Measurements from ENCODE around the gene GLRX3.

Gene GLRX3

DNA sequence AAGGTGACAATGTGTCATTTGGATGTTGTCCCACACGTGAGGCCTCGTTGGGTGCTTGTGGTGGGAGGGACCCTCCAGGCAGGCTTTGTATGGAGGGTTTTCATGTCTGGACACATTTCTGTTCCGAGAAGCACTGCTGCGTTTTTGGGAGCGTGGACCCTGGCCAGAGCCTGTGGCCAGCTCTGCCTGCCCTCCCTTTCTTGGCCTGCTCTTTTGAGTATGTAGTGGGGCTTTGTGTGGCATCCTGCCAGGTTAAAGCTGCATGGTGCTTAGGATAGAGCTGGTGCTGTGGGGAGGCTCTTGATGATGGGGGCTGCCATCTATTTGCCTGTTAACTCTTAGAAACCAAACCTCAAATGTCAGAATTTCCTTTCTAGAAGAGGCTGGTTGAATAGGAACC is 45.7 kb downstream of the GLRX3 start:
- Histone ChIP-seq H3K4me3 (ENCODE audit: low read depth, low read length) (no peak overlapping the region), H3K36me3 (ENCODE audit: control insufficient read depth in 2 of 2, insufficient read depth in 1 of 2, low read length in 2 of 2) (peaks cover 27 to 82% of the 10 kb centered on the region in 2 experiments), H3K27ac (ENCODE audit: extremely low read depth, low read depth, low read length) (no peak overlapping the region), H3K9me3 (ENCODE audit: control insufficient read depth, insufficient read depth, low read depth, low read length) (no peaks in the 10 kb centered on the region), H3K4me1 (ENCODE audit: control insufficient read depth, insufficient read depth, low read length) (no peaks in the 10 kb centered on the region)
- ChIA-PET CTCF (interaction anchor here (0.6 kb wide), 1 partner anchor 1145 kb away, joined by 3 read pairs; no protein-coding TSS in a partner anchor), POLR2A (no interaction called here)
- no peak for TF ChIP-seq RBAK (tag by site-specific recombination; IDR thresholded peaks at IDR 0.05)
- TF ChIP-seq, protein P1, sequence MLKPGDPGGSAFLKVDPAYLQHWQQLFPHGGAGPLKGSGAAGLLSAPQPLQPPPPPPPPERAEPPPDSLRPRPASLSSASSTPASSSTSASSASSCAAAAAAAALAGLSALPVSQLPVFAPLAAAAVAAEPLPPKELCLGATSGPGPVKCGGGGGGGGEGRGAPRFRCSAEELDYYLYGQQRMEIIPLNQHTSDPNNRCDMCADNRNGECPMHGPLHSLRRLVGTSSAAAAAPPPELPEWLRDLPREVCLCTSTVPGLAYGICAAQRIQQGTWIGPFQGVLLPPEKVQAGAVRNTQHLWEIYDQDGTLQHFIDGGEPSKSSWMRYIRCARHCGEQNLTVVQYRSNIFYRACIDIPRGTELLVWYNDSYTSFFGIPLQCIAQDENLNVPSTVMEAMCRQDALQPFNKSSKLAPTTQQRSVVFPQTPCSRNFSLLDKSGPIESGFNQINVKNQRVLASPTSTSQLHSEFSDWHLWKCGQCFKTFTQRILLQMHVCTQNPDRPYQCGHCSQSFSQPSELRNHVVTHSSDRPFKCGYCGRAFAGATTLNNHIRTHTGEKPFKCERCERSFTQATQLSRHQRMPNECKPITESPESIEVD (tag by site-specific recombination; IDR thresholded peaks at IDR 0.05), result no peak
- TF ChIP-seq, protein P2, sequence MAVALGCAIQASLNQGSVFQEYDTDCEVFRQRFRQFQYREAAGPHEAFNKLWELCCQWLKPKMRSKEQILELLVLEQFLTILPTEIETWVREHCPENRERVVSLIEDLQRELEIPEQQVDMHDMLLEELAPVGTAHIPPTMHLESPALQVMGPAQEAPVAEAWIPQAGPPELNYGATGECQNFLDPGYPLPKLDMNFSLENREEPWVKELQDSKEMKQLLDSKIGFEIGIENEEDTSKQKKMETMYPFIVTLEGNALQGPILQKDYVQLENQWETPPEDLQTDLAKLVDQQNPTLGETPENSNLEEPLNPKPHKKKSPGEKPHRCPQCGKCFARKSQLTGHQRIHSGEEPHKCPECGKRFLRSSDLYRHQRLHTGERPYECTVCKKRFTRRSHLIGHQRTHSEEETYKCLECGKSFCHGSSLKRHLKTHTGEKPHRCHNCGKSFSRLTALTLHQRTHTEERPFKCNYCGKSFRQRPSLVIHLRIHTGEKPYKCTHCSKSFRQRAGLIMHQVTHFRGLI (tag by site-specific recombination; IDR thresholded peaks at IDR 0.05), result no peak
- no peak for TF ChIP-seq ZFP37 (tag by site-specific recombination; IDR thresholded peaks at IDR 0.05)
- no peak for TF ChIP-seq ZNF23 (tag by site-specific recombination; IDR thresholded peaks at IDR 0.05; ENCODE audit: borderline replicate concordance)
- TF ChIP-seq, protein P3, sequence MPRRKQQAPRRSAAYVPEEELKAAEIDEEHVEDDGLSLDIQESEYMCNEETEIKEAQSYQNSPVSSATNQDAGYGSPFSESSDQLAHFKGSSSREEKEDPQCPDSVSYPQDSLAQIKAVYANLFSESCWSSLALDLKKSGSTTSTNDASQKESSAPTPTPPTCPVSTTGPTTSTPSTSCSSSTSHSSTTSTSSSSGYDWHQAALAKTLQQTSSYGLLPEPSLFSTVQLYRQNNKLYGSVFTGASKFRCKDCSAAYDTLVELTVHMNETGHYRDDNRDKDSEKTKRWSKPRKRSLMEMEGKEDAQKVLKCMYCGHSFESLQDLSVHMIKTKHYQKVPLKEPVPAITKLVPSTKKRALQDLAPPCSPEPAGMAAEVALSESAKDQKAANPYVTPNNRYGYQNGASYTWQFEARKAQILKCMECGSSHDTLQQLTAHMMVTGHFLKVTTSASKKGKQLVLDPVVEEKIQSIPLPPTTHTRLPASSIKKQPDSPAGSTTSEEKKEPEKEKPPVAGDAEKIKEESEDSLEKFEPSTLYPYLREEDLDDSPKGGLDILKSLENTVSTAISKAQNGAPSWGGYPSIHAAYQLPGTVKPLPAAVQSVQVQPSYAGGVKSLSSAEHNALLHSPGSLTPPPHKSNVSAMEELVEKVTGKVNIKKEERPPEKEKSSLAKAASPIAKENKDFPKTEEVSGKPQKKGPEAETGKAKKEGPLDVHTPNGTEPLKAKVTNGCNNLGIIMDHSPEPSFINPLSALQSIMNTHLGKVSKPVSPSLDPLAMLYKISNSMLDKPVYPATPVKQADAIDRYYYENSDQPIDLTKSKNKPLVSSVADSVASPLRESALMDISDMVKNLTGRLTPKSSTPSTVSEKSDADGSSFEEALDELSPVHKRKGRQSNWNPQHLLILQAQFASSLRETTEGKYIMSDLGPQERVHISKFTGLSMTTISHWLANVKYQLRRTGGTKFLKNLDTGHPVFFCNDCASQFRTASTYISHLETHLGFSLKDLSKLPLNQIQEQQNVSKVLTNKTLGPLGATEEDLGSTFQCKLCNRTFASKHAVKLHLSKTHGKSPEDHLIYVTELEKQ (tag by site-specific recombination; IDR thresholded peaks at IDR 0.05; ENCODE audit: borderline replicate concordance), result no peak
- no peak for TF ChIP-seq KLF9 (tag by site-specific recombination; IDR thresholded peaks at IDR 0.05; ENCODE audit: low read depth)
- TF ChIP-seq ZBTB48 (tag by site-specific recombination; IDR thresholded peaks at IDR 0.05), result no peak
- TF ChIP-seq ZNF776 (tag by site-specific recombination; IDR thresholded peaks at IDR 0.05; ENCODE audit: borderline replicate concordance), result no peak

DNA sequence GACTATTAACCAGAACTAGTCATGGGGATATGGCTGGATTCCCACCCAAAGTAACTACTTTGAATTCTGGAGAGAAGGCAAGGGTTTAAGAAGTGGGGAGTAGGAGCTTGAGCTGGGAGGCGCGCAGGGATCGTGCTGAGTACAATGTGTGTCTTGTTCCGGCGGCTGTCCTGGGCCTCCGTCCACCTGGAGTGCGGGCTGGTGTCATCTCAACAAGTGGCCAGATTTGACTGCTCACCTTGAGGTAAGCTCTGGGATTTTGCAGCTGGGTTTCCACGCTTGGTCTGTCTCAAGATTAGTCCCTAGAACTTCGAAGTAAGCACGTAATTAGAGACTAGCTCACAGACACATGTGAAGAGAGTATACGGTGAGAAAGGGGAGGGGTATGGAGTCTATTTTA is 49.4 kb downstream of the GLRX3 start:
- Histone ChIP-seq H3K27ac (ENCODE audit: extremely low read depth, low read depth, low read length) (no peak overlapping the region), H3K9me3 (ENCODE audit: control insufficient read depth, insufficient read depth, low read depth, low read length) (no peaks in the 10 kb centered on the region), H3K4me1 (ENCODE audit: control insufficient read depth, insufficient read depth, low read length) (peaks cover 2% of the 10 kb centered on the region; the same call in 1 of the 2 replicates), H3K4me3 (ENCODE audit: low read depth, low read length) (no peak overlapping the region), H3K36me3 (ENCODE audit: control insufficient read depth in 2 of 2, insufficient read depth in 1 of 2, low read length in 2 of 2) (peaks cover 19 to 74% of the 10 kb centered on the region in 2 experiments; a peak in 2 of 3 replicates)
- CTCF ChIA-PET, result interaction anchor here (0.7 to 1.0 kb wide), 2 partner anchors 75 to 798 kb away, joined by 3 read pairs; partner anchors contain the start of gene C10orf143
- POLR2A ChIA-PET, result no interaction called here
- no peak for TF ChIP-seq ZFP3 (tag by site-specific recombination; IDR thresholded peaks at IDR 0.05; ENCODE audit: low read depth)
- TF ChIP-seq ZNF837 (tag by site-specific recombination; IDR thresholded peaks at IDR 0.05), result no peak
- TF ChIP-seq ZFP41 (tag by site-specific recombination; IDR thresholded peaks at IDR 0.05; ENCODE audit: borderline replicate concordance), result no peak
- TF ChIP-seq, protein P4, sequence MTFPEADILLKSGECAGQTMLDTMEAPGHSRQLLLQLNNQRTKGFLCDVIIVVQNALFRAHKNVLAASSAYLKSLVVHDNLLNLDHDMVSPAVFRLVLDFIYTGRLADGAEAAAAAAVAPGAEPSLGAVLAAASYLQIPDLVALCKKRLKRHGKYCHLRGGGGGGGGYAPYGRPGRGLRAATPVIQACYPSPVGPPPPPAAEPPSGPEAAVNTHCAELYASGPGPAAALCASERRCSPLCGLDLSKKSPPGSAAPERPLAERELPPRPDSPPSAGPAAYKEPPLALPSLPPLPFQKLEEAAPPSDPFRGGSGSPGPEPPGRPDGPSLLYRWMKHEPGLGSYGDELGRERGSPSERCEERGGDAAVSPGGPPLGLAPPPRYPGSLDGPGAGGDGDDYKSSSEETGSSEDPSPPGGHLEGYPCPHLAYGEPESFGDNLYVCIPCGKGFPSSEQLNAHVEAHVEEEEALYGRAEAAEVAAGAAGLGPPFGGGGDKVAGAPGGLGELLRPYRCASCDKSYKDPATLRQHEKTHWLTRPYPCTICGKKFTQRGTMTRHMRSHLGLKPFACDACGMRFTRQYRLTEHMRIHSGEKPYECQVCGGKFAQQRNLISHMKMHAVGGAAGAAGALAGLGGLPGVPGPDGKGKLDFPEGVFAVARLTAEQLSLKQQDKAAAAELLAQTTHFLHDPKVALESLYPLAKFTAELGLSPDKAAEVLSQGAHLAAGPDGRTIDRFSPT (tag by site-specific recombination; IDR thresholded peaks at IDR 0.05), result no peak
- TF ChIP-seq ZNF549 (tag by site-specific recombination; IDR thresholded peaks at IDR 0.05), result no peak
- no peak for TF ChIP-seq KLF8 (tag by site-specific recombination; IDR thresholded peaks at IDR 0.05)
- no peak for TF ChIP-seq ZNF394 (tag by site-specific recombination; IDR thresholded peaks at IDR 0.05; ENCODE audit: borderline replicate concordance)
- TF ChIP-seq ZNF404 (tag by site-specific recombination; IDR thresholded peaks at IDR 0.05), result no peak
- no peak for TF ChIP-seq ZNF623 (tag by site-specific recombination; IDR thresholded peaks at IDR 0.05)
- no peak for TF ChIP-seq ZNF114 (tag by site-specific recombination; IDR thresholded peaks at IDR 0.05)
- no peak for TF ChIP-seq ZNF157 (tag by site-specific recombination; IDR thresholded peaks at IDR 0.05)
- no peak for TF ChIP-seq EGR2 (tag by site-specific recombination; IDR thresholded peaks at IDR 0.05; ENCODE audit: low read depth)
- TF ChIP-seq, protein P3 (tag by site-specific recombination; IDR thresholded peaks at IDR 0.05; ENCODE audit: borderline replicate concordance), result no peak
- no peak for TF ChIP-seq ZNF747 (tag by site-specific recombination; IDR thresholded peaks at IDR 0.05)
- no peak for TF ChIP-seq SP3 (tag by site-specific recombination; IDR thresholded peaks at IDR 0.05)
